IPS DF 6.9 (cell line): ENCODE data around the gene TGFBR1.
"Not testable (repeated sequence)": the region's sequence is repeated elsewhere in the genome, so short reads cannot be mapped to it uniquely, and the experiment has no call there.

Experiments
- DNase-seq: peaks from one replicate; pipeline ENCODE4 v3.0.0-alpha.2; 2013; ENCODE audit warnings: low read depth, low spot score
- H3K27ac ChIP-seq: one replicate; pipeline ENCODE4 v1.5.1; 2013; ENCODE audit warnings: low read length, control low read depth
- H3K27me3 ChIP-seq: 2 replicates; pipeline ENCODE4 v1.6.1; 2013; ENCODE audit warnings: mild to moderate bottlenecking, low read length; ENCODE audit not compliant: control insufficient read depth, insufficient read depth
- H3K36me3 ChIP-seq: 2 replicates; pipeline ENCODE4 v1.6.1; 2013; ENCODE audit warnings: low read length; ENCODE audit not compliant: control insufficient read depth, insufficient read depth
- H3K4me1 ChIP-seq: 2 replicates; pipeline ENCODE4 v1.6.1; 2013; ENCODE audit warnings: low read length; ENCODE audit not compliant: control insufficient read depth, insufficient read depth
- H3K4me3 ChIP-seq: 2 replicates; pipeline ENCODE4 v1.5.1; 2013; ENCODE audit warnings: mild to moderate bottlenecking, low read length
- H3K9me3 ChIP-seq: 2 replicates; pipeline ENCODE4 v1.6.1; 2013; ENCODE audit warnings: low read length, inconsistent platforms; ENCODE audit not compliant: control insufficient read depth, insufficient read depth
- WGBS: extraction: QIAGEN DNeasy Blood & Tissue Kit; methylation state at CpG from one replicate; pipeline ENCODE4 v1.1.7; 2013; ENCODE audit warnings: mixed read lengths, missing lambda C conversion rate; ENCODE audit not compliant: insufficient read length, insufficient coverage; 5-methylcytosine and 5-hydroxymethylcytosine counted together

The TGFBR1 gene

GRCh38 chr9:99189186-99189585, 84.3 kb downstream of the TGFBR1 start:
- H3K4me3 ChIP-seq = no peak overlapping the region
- H3K4me1 ChIP-seq = peaks cover 1% of the 10 kb centered on the region; the same call in 1 of the 2 replicates
- H3K27me3 ChIP-seq = no peaks in the 10 kb centered on the region
- no peaks in the 10 kb centered on the region for H3K9me3 ChIP-seq
- H3K36me3 ChIP-seq = no peaks in the 10 kb centered on the region
- no CpG with 5 or more reads among the region's 2 CpGs for WGBS
- no peak for DNase-seq
- H3K27ac ChIP-seq = no peak overlapping the region

- no peaks in the 10 kb centered on the region for H3K4me1 ChIP-seq
- H3K9me3 ChIP-seq = no peaks in the 10 kb centered on the region
- H3K27me3 ChIP-seq = no peaks in the 10 kb centered on the region
- DNase-seq = no peak
- H3K27ac ChIP-seq = no peak overlapping the region
- H3K36me3 ChIP-seq = no peaks in the 10 kb centered on the region
- no CpG with 5 or more reads among the region's 8 CpGs for WGBS
- no peak overlapping the region for H3K4me3 ChIP-seq
Observed at GRCh38 chr9:99189887-99190596, 85.1 kb downstream of the TGFBR1 start.

- Histone ChIP-seq H3K9me3 (no peaks in the 10 kb centered on the region), H3K27me3 (no peaks in the 10 kb centered on the region), H3K27ac (no peak overlapping the region), H3K36me3 (no peaks in the 10 kb centered on the region), H3K4me1 (no peaks in the 10 kb centered on the region), H3K4me3 (no peak overlapping the region)
- no peak for DNase-seq
- no CpG with 5 or more reads among the region's 3 CpGs for WGBS
Observed at GRCh38 chr9:99190597-99191283, 85.8 kb downstream of the TGFBR1 start.

GRCh38 chr9:99192786-99193465, 88.0 kb downstream of the TGFBR1 start:
- Histone ChIP-seq H3K4me3 (no peak overlapping the region), H3K36me3 (no peaks in the 10 kb centered on the region), H3K27ac (no peak overlapping the region), H3K27me3 (no peaks in the 10 kb centered on the region), H3K9me3 (no peaks in the 10 kb centered on the region), H3K4me1 (no peaks in the 10 kb centered on the region)
- no peak for DNase-seq
- no CpG with 5 or more reads among the region's 5 CpGs for WGBS

GRCh38 chr9:99193466-99193821, 88.5 kb downstream of the TGFBR1 start:
- no peak overlapping the region for H3K4me3 ChIP-seq
- no peaks in the 10 kb centered on the region for H3K27me3 ChIP-seq
- no peaks in the 10 kb centered on the region for H3K9me3 ChIP-seq
- WGBS = no CpG with 5 or more reads among the region's 2 CpGs
- H3K36me3 ChIP-seq = no peaks in the 10 kb centered on the region
- H3K27ac ChIP-seq = no peak overlapping the region
- DNase-seq = no peak
- H3K4me1 ChIP-seq = no peaks in the 10 kb centered on the region

GRCh38 chr9:99196484-99196883, 91.6 kb downstream of the TGFBR1 start:
- not testable (repeated sequence) for H3K27me3 ChIP-seq, H3K36me3 ChIP-seq, H3K9me3 ChIP-seq, H3K4me3 ChIP-seq, DNase-seq, H3K4me1 ChIP-seq, H3K27ac ChIP-seq
- WGBS = no CpG with 5 or more reads among the region's 5 CpGs

GRCh38 chr9:99197124-99197630, 92.3 kb downstream of the TGFBR1 start:
- Histone ChIP-seq H3K27me3 (no peaks in the 10 kb centered on the region), H3K4me3 (no peak overlapping the region), H3K4me1 (no peaks in the 10 kb centered on the region), H3K36me3 (no peaks in the 10 kb centered on the region), H3K9me3 (no peaks in the 10 kb centered on the region), H3K27ac (no peak overlapping the region)
- DNase-seq = no peak
- no CpG with 5 or more reads among the region's 3 CpGs for WGBS

GRCh38 chr9:99197987-99198386, 93.1 kb downstream of the TGFBR1 start:
- H3K4me3 ChIP-seq = no peak overlapping the region
- no peak for DNase-seq
- H3K9me3 ChIP-seq = no peaks in the 10 kb centered on the region
- no CpG with 5 or more reads among the region's 9 CpGs for WGBS
- no peak overlapping the region for H3K27ac ChIP-seq
- no peaks in the 10 kb centered on the region for H3K4me1 ChIP-seq
- H3K36me3 ChIP-seq = no peaks in the 10 kb centered on the region
- no peaks in the 10 kb centered on the region for H3K27me3 ChIP-seq

- no peaks in the 10 kb centered on the region for H3K27me3 ChIP-seq
- no peaks in the 10 kb centered on the region for H3K36me3 ChIP-seq
- no peaks in the 10 kb centered on the region for H3K4me1 ChIP-seq
- no peak overlapping the region for H3K4me3 ChIP-seq
- no peak for DNase-seq
- H3K27ac ChIP-seq = no peak overlapping the region
- WGBS = no CpG with 5 or more reads among the region's 8 CpGs
- no peaks in the 10 kb centered on the region for H3K9me3 ChIP-seq
Observed at GRCh38 chr9:99199938-99200539, 95.1 kb downstream of the TGFBR1 start.

GRCh38 chr9:99201603-99202002, 96.7 kb downstream of the TGFBR1 start:
- DNase-seq = no peak
- no CpG with 5 or more reads among the region's 5 CpGs for WGBS
- Histone ChIP-seq H3K4me3 (no peak overlapping the region), H3K4me1 (no peaks in the 10 kb centered on the region), H3K27me3 (no peaks in the 10 kb centered on the region), H3K9me3 (no peaks in the 10 kb centered on the region), H3K27ac (no peak overlapping the region), H3K36me3 (no peaks in the 10 kb centered on the region)
